HG03108 (cell line): ENCODE measurements around the gene MSLN.
"Not testable (repeated sequence)": the region's sequence is repeated elsewhere in the genome, so short reads cannot be mapped to it uniquely, and the experiment has no call there.

Source experiments
- ATAC-seq: cut with Tn5 transposase; IDR thresholded peaks from one replicate; pipeline ENCODE4 v1.9.1; 2021; ENCODE audit warnings: moderate library complexity; ENCODE audit not compliant: unreplicated experiment

MSLN gene

GRCh38 chr16:754121-754607 lies 6.4 kb upstream of the MSLN start:
- not testable (repeated sequence) for ATAC-seq

GRCh38 chr16:754656-755055 lies 5.9 kb upstream of the MSLN start:
- ATAC-seq = no peak

GRCh38 chr16:756428-756827 lies 4.1 kb upstream of the MSLN start:
- ATAC-seq = no peak

- ATAC-seq = no peak
Measured at GRCh38 chr16:759110-759910, 1.2 kb upstream of the MSLN start.

- ATAC-seq = no peak
Measured at GRCh38 chr16:760065-760464, 469 bp upstream of the MSLN start.

- ATAC-seq = no peak
Measured at GRCh38 chr16:761625-762513, 1.3 kb downstream of the MSLN start.

GRCh38 chr16:762595-763268 lies 2.2 kb downstream of the MSLN start:
- ATAC-seq = no peak

GRCh38 chr16:763369-764183 lies 3.0 kb downstream of the MSLN start:
- no peak for ATAC-seq

GRCh38 chr16:764184-764750 lies 3.7 kb downstream of the MSLN start:
- no peak for ATAC-seq

GRCh38 chr16:764848-765487 lies 4.4 kb downstream of the MSLN start:
- no peak for ATAC-seq

GRCh38 chr16:765488-765865 lies 4.9 kb downstream of the MSLN start:
- no peak for ATAC-seq

GRCh38 chr16:766008-766819 lies 5.7 kb downstream of the MSLN start:
- ATAC-seq = no peak

GRCh38 chr16:766820-767640 lies 6.5 kb downstream of the MSLN start:
- no peak for ATAC-seq

GRCh38 chr16:767743-768235 lies 7.3 kb downstream of the MSLN start:
- no peak for ATAC-seq

GRCh38 chr16:768428-768827 lies 7.9 kb downstream of the MSLN start:
- no peak for ATAC-seq

GRCh38 chr16:769184-769784 lies 8.8 kb downstream of the MSLN start:
- no peak for ATAC-seq

GRCh38 chr16:769934-770333 lies 9.4 kb downstream of the MSLN start:
- ATAC-seq = no peak
